Measurements from ENCODE around the gene ZNF281. TPM values are rescaled to one million over a fixed set of nuclear protein-coding genes. Genes with fewer than 3 reads are reported as not detected.

Gene ZNF281
- polyA plus RNA-seq, 3 donors, result 25.8 to 26.8 (median 26.7) TPM

- no peak for DNase-seq
Observed at GRCh38 chr1:200399860-200400259, 10.0 kb downstream of the ZNF281 start.

GRCh38 chr1:200398373-200398772 lies 11.5 kb downstream of the ZNF281 start:
- no peak for DNase-seq

GRCh38 chr1:200392625-200393185 lies 17.1 kb downstream of the ZNF281 start:
- DNase-seq, result no peak

- DNase-seq, result no peak
Observed at GRCh38 chr1:200391747-200392146, 18.1 kb downstream of the ZNF281 start.

- no peak for DNase-seq
Observed at GRCh38 chr1:200388791-200389190, 21.0 kb downstream of the ZNF281 start.

- DNase-seq, result no peak
Observed at GRCh38 chr1:200386416-200386815, 23.4 kb downstream of the ZNF281 start.

- no peak for DNase-seq
Observed at GRCh38 chr1:200384818-200385390, 24.9 kb downstream of the ZNF281 start.

- no peak for DNase-seq
Observed at GRCh38 chr1:200381256-200381984, 28.4 kb downstream of the ZNF281 start.

- no peak for DNase-seq
Observed at GRCh38 chr1:200380589-200381021, 29.2 kb downstream of the ZNF281 start.

- no peak for DNase-seq
Observed at GRCh38 chr1:200379940-200380588, 29.8 kb downstream of the ZNF281 start.

- DNase-seq, result no peak
Observed at GRCh38 chr1:200379432-200379757, 30.4 kb downstream of the ZNF281 start.

- DNase-seq, result no peak
Observed at GRCh38 chr1:200378096-200378495, 31.7 kb downstream of the ZNF281 start.

GRCh38 chr1:200376528-200376927 lies 33.3 kb downstream of the ZNF281 start:
- DNase-seq, result no peak

GRCh38 chr1:200374569-200375295 lies 35.1 kb downstream of the ZNF281 start:
- DNase-seq, result no peak

- DNase-seq, result no peak
Observed at GRCh38 chr1:200373811-200374231, 36.0 kb downstream of the ZNF281 start.

- DNase-seq, result no peak
Observed at GRCh38 chr1:200372885-200373181, 37.0 kb downstream of the ZNF281 start.

GRCh38 chr1:200372095-200372884 lies 37.5 kb downstream of the ZNF281 start:
- no peak for DNase-seq

- no peak for DNase-seq
Observed at GRCh38 chr1:200369706-200370105, 40.1 kb downstream of the ZNF281 start.

- DNase-seq, result no peak
Observed at GRCh38 chr1:200369131-200369530, 40.7 kb downstream of the ZNF281 start.

- DNase-seq, result no peak
Observed at GRCh38 chr1:200368556-200368955, 41.3 kb downstream of the ZNF281 start.

GRCh38 chr1:200367841-200368534 lies 41.8 kb downstream of the ZNF281 start:
- DNase-seq, result no peak
